ENCODE measurements around the gene IL18R1. TPM values are rescaled to one million over a fixed set of nuclear protein-coding genes. Genes with fewer than 3 reads are reported as not detected.

IL18R1 gene
- polyA plus RNA-seq, 2 of the 4 experiments (the other 2 are of a cell fraction), result 0.87 to 2.6 TPM

- WGBS (ENCODE audit: missing lambda C conversion rate), result 39% methylated on average over 2 of the region's 2 CpGs
- Histone ChIP-seq H3K27ac (no peak overlapping the region), H3K9me3 (no peaks in the 10 kb centered on the region), H3K4me2 (no peak overlapping the region), H3K4me1 (no peaks in the 10 kb centered on the region), H3K4me3 (no peak overlapping the region)
- DNase-seq (ENCODE audit: low read depth in 1 of 2, low spot score in 1 of 2), result no peak
- ChIA-PET CTCF (interaction anchor here (1.0 to 1.1 kb wide), 2 partner anchors 8 to 13 kb away, joined by 3 to 4 read pairs; no protein-coding TSS in a partner anchor), POLR2A (no interaction called here)
- TF ChIP-seq PHF8 (IDR thresholded peaks at IDR 0.05; ENCODE audit: borderline replicate concordance, low read depth), result no peak
- no peak for TF ChIP-seq CEBPB (IDR thresholded peaks at IDR 0.05)
- ATAC-seq, result no peak
- no peak for FAIRE-seq
Observed at GRCh38 chr2:102434655-102435381, 79.2 kb downstream of the IL18R1 start.

- 92% methylated on average over 2 of the region's 2 CpGs for WGBS (ENCODE audit: missing lambda C conversion rate)
- DNase-seq (ENCODE audit: low read depth in 1 of 2, low spot score in 1 of 2) (no peak), ATAC-seq (no peak), FAIRE-seq (no peak)
- ChIA-PET CTCF (interaction anchor here (1.0 kb wide), 1 partner anchor 12 kb away, joined by 3 read pairs; no protein-coding TSS in a partner anchor), POLR2A (no interaction called here)
- H3K4me3 ChIP-seq, result no peak overlapping the region
- TF ChIP-seq NPAS2 (CRISPR knock-in tag; IDR thresholded peaks at IDR 0.05; ENCODE audit: borderline replicate concordance) (no peak), BCL3 (IDR thresholded peaks at IDR 0.05) (no peak), RCOR1 (IDR thresholded peaks at IDR 0.05; ENCODE audit: low read depth, low read length) (no peak), HEYL (CRISPR knock-in tag; IDR thresholded peaks at IDR 0.05) (no peak), CBX8 (IDR thresholded peaks at IDR 0.05) (no peak)
- no peaks in the 10 kb centered on the region for H3K9me3 ChIP-seq
- no peak overlapping the region for H3K4me2 ChIP-seq
- H3K27ac ChIP-seq, result no peak overlapping the region
- H3K4me1 ChIP-seq, result no peaks in the 10 kb centered on the region
Observed at GRCh38 chr2:102435741-102436140, 80.1 kb downstream of the IL18R1 start.

- DNase-seq (ENCODE audit: low read depth in 1 of 2, low spot score in 1 of 2), result no peak
- FAIRE-seq, result no peak
- TF ChIP-seq GATA3 (IDR thresholded peaks at IDR 0.05; ENCODE audit: borderline replicate concordance) (no peak), HDAC2 (IDR thresholded peaks at IDR 0.05) (no peak), HOXA7 (CRISPR knock-in tag; IDR thresholded peaks at IDR 0.05) (no peak), EHMT2 (IDR thresholded peaks at IDR 0.05; ENCODE audit: low read depth) (no peak), ELK1 (IDR thresholded peaks at IDR 0.05; ENCODE audit: low read depth, low read length) (no peak), KDM5A (IDR thresholded peaks at IDR 0.05) (no peak), RFX5 (IDR thresholded peaks at IDR 0.05) (no peak), TP53 (CRISPR knock-in tag; IDR thresholded peaks at IDR 0.05) (no peak)
- no peak overlapping the region for H3K4me3 ChIP-seq
- no peak overlapping the region for H3K27ac ChIP-seq
- CTCF ChIA-PET, result interaction anchor here (1.0 kb wide), 1 partner anchor 196 kb away, joined by 3 read pairs; no protein-coding TSS in a partner anchor
- 14% methylated on average over 3 of the region's 3 CpGs for WGBS (ENCODE audit: missing lambda C conversion rate)
- ATAC-seq, result no peak
- H3K9me3 ChIP-seq, result no peaks in the 10 kb centered on the region
- no peaks in the 10 kb centered on the region for H3K4me1 ChIP-seq
- no peak overlapping the region for H3K4me2 ChIP-seq
- POLR2A ChIA-PET, result no interaction called here
Observed at GRCh38 chr2:102436323-102436722, 80.7 kb downstream of the IL18R1 start.

- no peak for ATAC-seq
- TF ChIP-seq RARB (CRISPR knock-in tag; IDR thresholded peaks at IDR 0.05) (no peak), SREBF2 (IDR thresholded peaks at IDR 0.05) (no peak)
- Histone ChIP-seq H3K4me3 (no peak overlapping the region), H3K9me3 (no peaks in the 10 kb centered on the region), H3K4me2 (no peak overlapping the region), H3K27ac (no peak overlapping the region), H3K4me1 (no peaks in the 10 kb centered on the region)
- CTCF ChIA-PET, result interaction anchor here (0.7 to 1.0 kb wide), 2 partner anchors 11 to 196 kb away, joined by 3 read pairs; no protein-coding TSS in a partner anchor
- WGBS (ENCODE audit: missing lambda C conversion rate), result 48% methylated on average over 4 of the region's 4 CpGs
- no peak for FAIRE-seq
- DNase-seq (ENCODE audit: low read depth in 1 of 2, low spot score in 1 of 2), result no peak
- POLR2A ChIA-PET, result no interaction called here
Observed at GRCh38 chr2:102437122-102437521, 81.5 kb downstream of the IL18R1 start.
